Left lung (tissue), 10 donors: ENCODE data around the gene MAST3. TPM values are rescaled to one million over a fixed set of nuclear protein-coding genes. Genes with fewer than 3 reads are reported as not detected.
A peak's percentile ranks its signal among the peaks of the same experiment; 100 is the strongest.

Experiments
- ATAC-seq: fragments of 200-7000 bp; cut with Tn5 transposase; one replicate; pipeline ENCODE4 v1.9.1; 2020; ENCODE audit warnings: moderate library complexity
- DNase-seq, 4 donors: peaks; one replicate each; pipeline ENCODE4 v3.0.0-alpha.2; 2013 to 2020
- H3K27ac ChIP-seq, 2 donors: fragments of 200-600 bp; sonication (generic) in 1 of 2; one replicate each; pipeline versions ENCODE4 v1.5.0 to v1.8.0; 2020 to 2021
- H3K27me3 ChIP-seq, 2 donors: fragments of 200-600 bp; sonication (generic) in 1 of 2; one replicate each; pipeline versions ENCODE4 v1.5.0 to v1.8.0; 2020 to 2021
- H3K36me3 ChIP-seq, 2 donors: fragments of 200-600 bp; sonication (generic) in 1 of 2; one replicate each; pipeline versions ENCODE4 v1.5.0 to v1.8.0; 2020 to 2021
- H3K4me1 ChIP-seq, 2 donors: fragments of 200-600 bp; one replicate each; pipeline ENCODE4 v1.8.0; 2021
- H3K4me3 ChIP-seq, 2 donors: fragments of 200-600 bp; sonication (generic) in 1 of 2; one replicate each; pipeline versions ENCODE4 v1.5.0 to v1.8.0; 2020 to 2021; ENCODE audit warnings: mild to moderate bottlenecking in 1 of 2
- H3K9me3 ChIP-seq, 2 donors: fragments of 200-600 bp; sonication (generic) in 1 of 2; one replicate each; pipeline versions ENCODE4 v1.5.0 to v1.8.0; 2020 to 2021
- CTCF ChIP-seq, 2 donors: fragments of 200-600 bp; sonication (generic) in 1 of 2; IDR thresholded peaks; one replicate each; pipeline versions ENCODE4 v1.5.0 to v1.8.0; 2021; ENCODE audit warnings: antibody characterized with exemption in 2 of 2
- intact Hi-C, 2 donors: fragments of 100-400 bp; cut with DNase I; formaldehyde crosslinking; loops; one replicate each; pipeline versions ENCODE4 v1.11.2 to v1.14.2; 2022
- polyA plus RNA-seq, 6 donors: library from polyadenylated mRNA; unstranded; fragments of 120-200 nt; gene quantifications; one replicate each; pipeline ENCODE4 v1.2.1, GENCODE V29; 2013; ENCODE audit not compliant: insufficient read length in 6 of 6
- total RNA-seq, 2 donors: library from RNA; stranded (reverse); fragmentation: NEBNext Ultra II Directional; extraction: Animal tissue kit (Norgen Biotek cat#: 25700); gene quantifications; one replicate each; pipeline ENCODE4 v1.2.1, GENCODE V29; 2021
- donor health status: DM: no; HTN: yes; CAD: no.
- donor health status: DM: no; HTN: no; CAD: no.

MAST3 gene
- total and polyA plus RNA-seq, 8 donors, result 4.7 to 30.3 (median 6.7) TPM

GRCh38 chr19:18194554-18195238 is 97.1 kb downstream of the MAST3 start:
- peak in 1 of 4 donors; percentile 40 for DNase-seq
- Histone ChIP-seq H3K27me3 (no peaks in the 10 kb centered on the region), H3K36me3 (peaks cover 0 to 36% of the 10 kb centered on the region in 2 donors), H3K27ac (peak overlapping the region in 1 of 2 donors; percentile 33), H3K4me1 (peaks cover 16 to 24% of the 10 kb centered on the region in 2 donors), H3K9me3 (no peaks in the 10 kb centered on the region), H3K4me3 (peak overlapping the region in 1 of 2 donors; percentile 87)
- intact Hi-C loops, result no loop called here
- TF ChIP-seq CTCF (IDR thresholded peaks at IDR 0.05), result no peak
- ATAC-seq, result no peak

- Histone ChIP-seq H3K9me3 (no peaks in the 10 kb centered on the region), H3K27me3 (no peaks in the 10 kb centered on the region), H3K27ac (no peak overlapping the region), H3K4me3 (no peak overlapping the region), H3K4me1 (peaks cover 16 to 22% of the 10 kb centered on the region in 2 donors), H3K36me3 (peaks cover 0 to 45% of the 10 kb centered on the region in 2 donors)
- ATAC-seq, result no peak
- DNase-seq, result no peak
- intact Hi-C loops, result no loop called here
- TF ChIP-seq CTCF (IDR thresholded peaks at IDR 0.05), result no peak
These were observed 98.9 kb downstream of the MAST3 start for GRCh38 chr19:18196511-18196845.

- ATAC-seq, result no peak
- H3K27ac ChIP-seq, result no peak overlapping the region
- no peak for DNase-seq
These were observed 99.7 kb downstream of the MAST3 start for GRCh38 chr19:18197306-18197705.

GRCh38 chr19:18197941-18198340 is 100.4 kb downstream of the MAST3 start:
- Histone ChIP-seq H3K36me3 (peaks cover 0 to 45% of the 10 kb centered on the region in 2 donors), H3K4me3 (no peak overlapping the region), H3K9me3 (no peaks in the 10 kb centered on the region), H3K27ac (no peak overlapping the region), H3K27me3 (peaks cover 0 to 4% of the 10 kb centered on the region in 2 donors), H3K4me1 (peaks cover 17 to 19% of the 10 kb centered on the region in 2 donors)
- no peak for TF ChIP-seq CTCF (IDR thresholded peaks at IDR 0.05)
- ATAC-seq (no peak), DNase-seq (no peak)
- intact Hi-C loops, result no loop called here

More at GRCh38 chr19:18197306-18197705, 99.7 kb downstream of the MAST3 start:
- intact Hi-C loops, result no loop called here
- TF ChIP-seq CTCF (IDR thresholded peaks at IDR 0.05), result no peak
- H3K9me3 ChIP-seq, result no peaks in the 10 kb centered on the region
- H3K36me3 ChIP-seq, result peaks cover 0 to 45% of the 10 kb centered on the region in 2 donors
- H3K4me1 ChIP-seq, result peaks cover 14 to 15% of the 10 kb centered on the region in 2 donors
- no peaks in the 10 kb centered on the region for H3K27me3 ChIP-seq
- no peak overlapping the region for H3K4me3 ChIP-seq

- Histone ChIP-seq H3K36me3 (peaks cover 0 to 45% of the 10 kb centered on the region in 2 donors), H3K27me3 (peaks cover 0 to 8% of the 10 kb centered on the region in 2 donors), H3K9me3 (no peaks in the 10 kb centered on the region), H3K27ac (no peak overlapping the region), H3K4me1 (peaks cover 20 to 24% of the 10 kb centered on the region in 2 donors), H3K4me3 (no peak overlapping the region)
- TF ChIP-seq CTCF (IDR thresholded peaks at IDR 0.05), result no peak
- ATAC-seq (no peak), DNase-seq (no peak)
- intact Hi-C loops, result no loop called here
These were observed 100.8 kb downstream of the MAST3 start for GRCh38 chr19:18198374-18198773.

Other genes with a start within 250 kb of the MAST3 start
- gene JAK3, start 249.8 kb upstream of the MAST3 start, total RNA-seq, result 10 to 100 TPM in 1 of 2 donors, 1 to 10 TPM in 1; 7.9 to 35.9 TPM
- gene JAK3, start 249.8 kb upstream of the MAST3 start, polyA plus RNA-seq, result 1 to 10 TPM; 2.3 to 3.9 (median 2.8) TPM
- gene RPL18A, start 237.9 kb upstream of the MAST3 start, total RNA-seq, result 1,000 to 10,000 TPM; 1,438 to 1,592 TPM
- gene RPL18A, start 237.9 kb upstream of the MAST3 start, polyA plus RNA-seq, result 1,000 to 10,000 TPM; 1,124 to 1,497 (median 1,287) TPM
- gene SLC5A5, start 225.8 kb upstream of the MAST3 start, total RNA-seq, result under 1 TPM in 1 of 2 donors, not detected in 1; 0.55 TPM
- under 1 TPM; 0.06 to 0.13 (median 0.08) TPM for gene SLC5A5, start 225.8 kb upstream of the MAST3 start, polyA plus RNA-seq
- gene CCDC124, start 164.8 kb upstream of the MAST3 start, total RNA-seq, result 10 to 100 TPM; 60.5 to 75.7 TPM
- gene CCDC124, start 164.8 kb upstream of the MAST3 start, polyA plus RNA-seq, result 10 to 100 TPM; 42.0 to 63.8 (median 53.1) TPM
- gene KCNN1, start 130.7 kb upstream of the MAST3 start, total RNA-seq, result under 1 TPM; 0.06 to 0.10 TPM
- gene KCNN1, start 130.7 kb upstream of the MAST3 start, polyA plus RNA-seq, result 1 to 10 TPM; 1.9 to 2.8 (median 2.2) TPM
- 10 to 100 TPM; 23.3 to 37.8 TPM for gene ARRDC2, start 89.6 kb upstream of the MAST3 start, total RNA-seq
- 10 to 100 TPM in 3 of 6 donors, 1 to 10 TPM in 3; 7.4 to 12.1 (median 9.9) TPM for gene ARRDC2, start 89.6 kb upstream of the MAST3 start, polyA plus RNA-seq
- gene IL12RB1, start 10.8 kb upstream of the MAST3 start, total RNA-seq, result 1 to 10 TPM; 3.1 to 5.4 TPM
- gene IL12RB1, start 10.8 kb upstream of the MAST3 start, polyA plus RNA-seq, result under 1 TPM; 0.33 to 0.81 (median 0.47) TPM
- gene PIK3R2, start 55.4 kb downstream of the MAST3 start, total RNA-seq, result 10 to 100 TPM; 34.1 to 35.3 TPM
- 10 to 100 TPM; 25.7 to 37.7 (median 30.2) TPM for gene PIK3R2, start 55.4 kb downstream of the MAST3 start, polyA plus RNA-seq
- 100 to 1,000 TPM; 577 to 986 TPM for gene IFI30, start 76.0 kb downstream of the MAST3 start, total RNA-seq
- gene IFI30, start 76.0 kb downstream of the MAST3 start, polyA plus RNA-seq, result 10 to 100 TPM in 3 of 6 donors, 1 to 10 TPM in 3; 7.3 to 18.2 (median 10.0) TPM
- gene MPV17L2, start 95.4 kb downstream of the MAST3 start, total RNA-seq, result 10 to 100 TPM; 10.3 to 14.8 TPM
- gene MPV17L2, start 95.4 kb downstream of the MAST3 start, polyA plus RNA-seq, result 1 to 10 TPM; 4.9 to 8.5 (median 6.8) TPM
- gene RAB3A, start 106.3 kb downstream of the MAST3 start, total RNA-seq, result 1 to 10 TPM; 3.1 to 4.4 TPM
- 1 to 10 TPM; 3.5 to 6.2 (median 4.4) TPM for gene RAB3A, start 106.3 kb downstream of the MAST3 start, polyA plus RNA-seq
- 10 to 100 TPM in 1 of 2 donors, 1 to 10 TPM in 1; 3.7 to 11.3 TPM for gene PDE4C, start 128.7 kb downstream of the MAST3 start, total RNA-seq
- gene PDE4C, start 128.7 kb downstream of the MAST3 start, polyA plus RNA-seq, result 1 to 10 TPM; 1.3 to 6.2 (median 1.8) TPM
- gene IQCN, start 176.7 kb downstream of the MAST3 start, total RNA-seq, result 1 to 10 TPM; 3.0 to 5.8 TPM
- gene IQCN, start 176.7 kb downstream of the MAST3 start, polyA plus RNA-seq, result 10 to 100 TPM in 1 of 6 donors, 1 to 10 TPM in 5; 3.7 to 12.7 (median 8.1) TPM
- gene JUND, start 183.8 kb downstream of the MAST3 start, total RNA-seq, result 100 to 1,000 TPM; 179 to 232 TPM
- 100 to 1,000 TPM in 2 of 6 donors, 10 to 100 TPM in 4; 43.1 to 191 (median 86.1) TPM for gene JUND, start 183.8 kb downstream of the MAST3 start, polyA plus RNA-seq
- gene LSM4, start 225.3 kb downstream of the MAST3 start, total RNA-seq, result 100 to 1,000 TPM in 1 of 2 donors, 10 to 100 TPM in 1; 87.8 to 121 TPM
- 10 to 100 TPM; 72.7 to 95.5 (median 78.7) TPM for gene LSM4, start 225.3 kb downstream of the MAST3 start, polyA plus RNA-seq
- gene PGPEP1, start 242.8 kb downstream of the MAST3 start, total RNA-seq, result 10 to 100 TPM; 36.7 to 39.5 TPM
- 10 to 100 TPM; 16.1 to 21.7 (median 20.0) TPM for gene PGPEP1, start 242.8 kb downstream of the MAST3 start, polyA plus RNA-seq